Hepatocyte (in vitro differentiated cells): ENCODE results near the gene LSM14A. TPM values are rescaled to one million over a fixed set of nuclear protein-coding genes. Genes with fewer than 3 reads are reported as not detected.

Experiments used
- DNase-seq: peaks from one replicate; pipeline ENCODE4 v3.0.0-alpha.2; 2016; ENCODE audit warnings: low spot score
- H2AFZ ChIP-seq: fragments of 200-600 bp; sonication (generic); 2 replicates; pipeline ENCODE4 v1.6.0; 2016; ENCODE audit warnings: antibody characterized with exemption, mild to moderate bottlenecking
- H3K27ac ChIP-seq: fragments of 200-600 bp; sonication (generic); 2 replicates; pipeline ENCODE4 v1.5.1; 2016; ENCODE audit warnings: mild to moderate bottlenecking
- H3K27me3 ChIP-seq: fragments of 200-600 bp; sonication (generic); 2 replicates; pipeline ENCODE4 v1.6.1; 2016
- H3K36me3 ChIP-seq: fragments of 200-600 bp; sonication (generic); replicated peaks from 2 replicates; pipeline ENCODE4 v1.5.1; 2016; ENCODE audit warnings: low read depth; ENCODE audit not compliant: insufficient read depth
- H3K4me1 ChIP-seq: fragments of 200-600 bp; sonication (generic); 2 replicates; pipeline ENCODE4 v1.5.1; 2016; ENCODE audit warnings: mild to moderate bottlenecking, moderate library complexity; ENCODE audit not compliant: insufficient read depth
- H3K4me2 ChIP-seq: fragments of 200-600 bp; sonication (generic); 2 replicates; pipeline ENCODE4 v1.6.0; 2016
- H3K4me3 ChIP-seq: fragments of 200-600 bp; sonication (generic); 2 replicates; pipeline ENCODE4 v1.5.1; 2016; ENCODE audit warnings: mild to moderate bottlenecking
- H3K79me2 ChIP-seq: fragments of 200-600 bp; sonication (generic); 2 replicates; pipeline ENCODE4 v1.6.0; 2017; ENCODE audit warnings: mild to moderate bottlenecking
- H3K9me2 ChIP-seq: fragments of 200-600 bp; sonication (generic); replicated peaks from 2 replicates; pipeline ENCODE4 v1.6.0; 2017; ENCODE audit warnings: mild to moderate bottlenecking; ENCODE audit not compliant: insufficient read depth
- H3K9me3 ChIP-seq: fragments of 200-600 bp; sonication (generic); 2 replicates; pipeline ENCODE4 v1.5.1; 2016; ENCODE audit warnings: low read depth, mild to moderate bottlenecking
- H4K20me1 ChIP-seq: fragments of 200-600 bp; sonication (generic); 2 replicates; pipeline ENCODE4 v1.6.0; 2016; ENCODE audit warnings: mild to moderate bottlenecking; ENCODE audit not compliant: insufficient read depth, poor library complexity, severe bottlenecking
- EZH2 ChIP-seq: fragments of 200-600 bp; sonication (generic); IDR thresholded peaks from 2 replicates; pipeline ENCODE4 v1.6.1; 2016; ENCODE audit warnings: antibody characterized with exemption, mild to moderate bottlenecking, borderline replicate concordance
- EZH2phosphoT487 ChIP-seq: fragments of 200-600 bp; sonication (generic); IDR thresholded peaks from one replicate; pipeline ENCODE4 v1.6.1; 2018; ENCODE audit warnings: antibody characterized with exemption, mild to moderate bottlenecking, low read depth, moderate library complexity; ENCODE audit not compliant: unreplicated experiment, severe bottlenecking
- WGBS: methylation state at CpG from one replicate; pipeline ENCODE4 v1.1.6; 2016; ENCODE audit warnings: low lambda C conversion rate; ENCODE audit errors: missing lambda C conversion rate; 5-methylcytosine and 5-hydroxymethylcytosine counted together
- polyA plus RNA-seq: library from polyadenylated mRNA; unstranded; fragments of >200 nt; fragmentation: Nextera tagmentation; extraction: Ambion mirVana; gene quantifications from 2 replicates; pipeline ENCODE4 v1.2.1, GENCODE V29; 2016
- total RNA-seq: library from RNA; depleted of rRNA; stranded (reverse); fragments of >200 nt; gene quantifications from 2 replicates; pipeline ENCODE4 v1.2.3, GENCODE V29; 2014
- TF ChIP-seq, protein P1 (sequence below): fragments of 200-600 bp; sonication (generic); IDR thresholded peaks from 2 replicates; pipeline ENCODE4 v1.5.1; 2016; ENCODE audit warnings: antibody characterized with exemption, mild to moderate bottlenecking; ENCODE audit not compliant: poor library complexity

The LSM14A gene
- total and polyA plus RNA-seq, 2 experiments from 2014 or later: 64.7 to 96.5 TPM

DNA sequence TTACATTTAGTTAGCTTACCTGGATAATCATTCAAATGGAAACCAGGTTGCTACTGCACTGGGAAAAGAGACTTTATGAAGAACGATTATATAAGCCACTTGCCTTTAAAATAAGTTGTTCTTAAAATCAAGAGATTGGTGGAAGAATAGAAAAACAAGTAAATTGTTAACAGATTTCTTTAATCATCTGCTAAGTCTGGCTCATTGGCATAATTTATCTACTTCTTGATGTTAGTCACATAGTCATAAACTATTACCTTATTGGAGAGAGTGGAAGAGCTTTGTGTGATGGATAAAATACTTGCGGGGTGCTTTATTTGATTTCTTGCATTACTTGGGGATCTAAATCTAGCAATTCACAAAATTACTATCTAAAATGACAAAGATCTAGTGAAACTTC is 6.8 kb downstream of the LSM14A start:
- H3K4me3 ChIP-seq: no peak overlapping the region
- no peak overlapping the region for H3K27ac ChIP-seq
- no peak overlapping the region for H3K4me2 ChIP-seq
- no peaks in the 10 kb centered on the region for H3K9me3 ChIP-seq
- peaks cover 55% of the 10 kb centered on the region for H3K4me1 ChIP-seq
- WGBS: 82% methylated on average over 2 of the region's 2 CpGs
- peaks cover 100% of the 10 kb centered on the region for H4K20me1 ChIP-seq
- no peaks in the 10 kb centered on the region for H3K36me3 ChIP-seq
- no peaks in the 10 kb centered on the region for H3K9me2 ChIP-seq
- no peak for TF ChIP-seq EZH2phosphoT487
- TF ChIP-seq, protein P1, sequence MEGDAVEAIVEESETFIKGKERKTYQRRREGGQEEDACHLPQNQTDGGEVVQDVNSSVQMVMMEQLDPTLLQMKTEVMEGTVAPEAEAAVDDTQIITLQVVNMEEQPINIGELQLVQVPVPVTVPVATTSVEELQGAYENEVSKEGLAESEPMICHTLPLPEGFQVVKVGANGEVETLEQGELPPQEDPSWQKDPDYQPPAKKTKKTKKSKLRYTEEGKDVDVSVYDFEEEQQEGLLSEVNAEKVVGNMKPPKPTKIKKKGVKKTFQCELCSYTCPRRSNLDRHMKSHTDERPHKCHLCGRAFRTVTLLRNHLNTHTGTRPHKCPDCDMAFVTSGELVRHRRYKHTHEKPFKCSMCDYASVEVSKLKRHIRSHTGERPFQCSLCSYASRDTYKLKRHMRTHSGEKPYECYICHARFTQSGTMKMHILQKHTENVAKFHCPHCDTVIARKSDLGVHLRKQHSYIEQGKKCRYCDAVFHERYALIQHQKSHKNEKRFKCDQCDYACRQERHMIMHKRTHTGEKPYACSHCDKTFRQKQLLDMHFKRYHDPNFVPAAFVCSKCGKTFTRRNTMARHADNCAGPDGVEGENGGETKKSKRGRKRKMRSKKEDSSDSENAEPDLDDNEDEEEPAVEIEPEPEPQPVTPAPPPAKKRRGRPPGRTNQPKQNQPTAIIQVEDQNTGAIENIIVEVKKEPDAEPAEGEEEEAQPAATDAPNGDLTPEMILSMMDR: no peak
- no peak for TF ChIP-seq EZH2
- no peak for DNase-seq
- peaks cover 100% of the 10 kb centered on the region for H3K79me2 ChIP-seq
- no peaks in the 10 kb centered on the region for H3K27me3 ChIP-seq
- no peak overlapping the region for H2AFZ ChIP-seq

GRCh38 chr19:34180273-34180672 is 8.0 kb downstream of the LSM14A start:
- no peaks in the 10 kb centered on the region for H3K27me3 ChIP-seq
- H3K27ac ChIP-seq: no peak overlapping the region
- no peak overlapping the region for H2AFZ ChIP-seq
- H3K4me2 ChIP-seq: no peak overlapping the region
- peaks cover 52% of the 10 kb centered on the region for H3K4me1 ChIP-seq
- peaks cover 100% of the 10 kb centered on the region for H3K79me2 ChIP-seq
- no peaks in the 10 kb centered on the region for H3K36me3 ChIP-seq
- no peaks in the 10 kb centered on the region for H3K9me2 ChIP-seq
- H3K9me3 ChIP-seq: no peaks in the 10 kb centered on the region
- no peak overlapping the region for H3K4me3 ChIP-seq
- H4K20me1 ChIP-seq: peaks cover 100% of the 10 kb centered on the region
- 100% methylated on average over 2 of the region's 2 CpGs for WGBS
- no peak for TF ChIP-seq EZH2
- no peak for TF ChIP-seq EZH2phosphoT487
- TF ChIP-seq, protein P1: no peak
- DNase-seq: no peak

DNA sequence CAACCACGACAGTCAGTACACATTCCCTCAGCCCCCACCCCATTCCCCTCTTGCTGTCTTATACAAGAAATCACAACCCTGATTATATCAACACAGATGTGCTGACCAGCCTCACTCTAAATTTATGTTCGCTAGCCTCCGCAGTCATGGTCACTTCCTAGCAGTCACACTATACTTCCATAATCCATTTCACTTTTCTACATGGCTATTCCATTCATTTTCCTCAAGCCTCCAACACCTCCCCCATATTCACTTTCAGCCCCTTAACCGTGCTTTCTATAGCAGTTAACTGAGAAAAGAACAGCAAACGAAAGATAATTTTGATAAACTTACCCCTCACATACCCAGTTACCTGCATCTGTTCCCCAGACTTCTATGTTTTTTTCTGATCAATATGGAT is 8.4 kb downstream of the LSM14A start:
- no peak overlapping the region for H3K27ac ChIP-seq
- TF ChIP-seq EZH2phosphoT487 (no peak), EZH2 (no peak)
- H2AFZ ChIP-seq: no peak overlapping the region
- peaks cover 48% of the 10 kb centered on the region for H3K4me1 ChIP-seq
- H3K9me3 ChIP-seq: no peaks in the 10 kb centered on the region
- 83% methylated on average over 5 of the region's 5 CpGs for WGBS
- peaks cover 100% of the 10 kb centered on the region for H3K79me2 ChIP-seq
- no peaks in the 10 kb centered on the region for H3K36me3 ChIP-seq
- H3K9me2 ChIP-seq: no peaks in the 10 kb centered on the region
- H3K4me2 ChIP-seq: no peak overlapping the region
- no peak overlapping the region for H3K4me3 ChIP-seq
- DNase-seq: no peak
- no peaks in the 10 kb centered on the region for H3K27me3 ChIP-seq
- peaks cover 100% of the 10 kb centered on the region for H4K20me1 ChIP-seq

GRCh38 chr19:34181111-34181864 is 9.0 kb downstream of the LSM14A start:
- H4K20me1 ChIP-seq: peaks cover 100% of the 10 kb centered on the region
- no peaks in the 10 kb centered on the region for H3K9me3 ChIP-seq
- no peak overlapping the region for H2AFZ ChIP-seq
- H3K79me2 ChIP-seq: peaks cover 100% of the 10 kb centered on the region
- no peak overlapping the region for H3K4me2 ChIP-seq
- TF ChIP-seq, protein P1: no peak
- no peak for TF ChIP-seq EZH2
- TF ChIP-seq EZH2phosphoT487: no peak
- H3K27me3 ChIP-seq: no peaks in the 10 kb centered on the region
- H3K4me1 ChIP-seq: peaks cover 42% of the 10 kb centered on the region
- H3K27ac ChIP-seq: no peak overlapping the region
- no peaks in the 10 kb centered on the region for H3K9me2 ChIP-seq
- no peak for DNase-seq
- no peak overlapping the region for H3K4me3 ChIP-seq
- no peaks in the 10 kb centered on the region for H3K36me3 ChIP-seq
- WGBS: 86% methylated on average over 5 of the region's 5 CpGs
